Ovary (tissue), 3 donors: ENCODE data around the gene SELENOT.

Source experiments
- CTCF ChIP-seq, 3 donors: fragments of 450-650 bp in 2 of 3; fragments of 200-600 bp in 1 of 3; IDR thresholded peaks; one replicate each; pipeline versions ENCODE4 v1.5.1 to v1.8.0; 2016 to 2022; ENCODE audit warnings: antibody characterized with exemption in 3 of 3, mild to moderate bottlenecking in 1 of 3
- EP300 ChIP-seq: sonication (generic); formaldehyde crosslinking; IDR thresholded peaks from one replicate; pipeline ENCODE4 v1.6.1; 2017; ENCODE audit warnings: antibody characterized with exemption
- POLR2A ChIP-seq: fragments of 450-650 bp; IDR thresholded peaks from one replicate; pipeline ENCODE4 v1.6.1; 2017; ENCODE audit warnings: antibody characterized with exemption, mild to moderate bottlenecking, moderate library complexity
- donor health status: DM: no; HTN: no; CAD: no.

GRCh38 chr3:150557725-150558124, 45.4 kb upstream of the SELENOT start:
- TF ChIP-seq POLR2A (no peak), CTCF (IDR thresholded peaks at IDR 0.05) (no peak), EP300 (no peak)
